Smooth muscle cell (in vitro differentiated cells): Measurements from ENCODE around the gene TMEM81. TPM values are rescaled to one million over a fixed set of nuclear protein-coding genes. Genes with fewer than 3 reads are reported as not detected.

Source experiments
- DNase-seq: peaks from one replicate; lab custom pipeline; 2025; ENCODE audit not compliant: unreplicated experiment; lab: John Stamatoyannopoulos, UW
- H2AFZ ChIP-seq: fragments of 200-600 bp; sonication (generic); 2 replicates; pipeline ENCODE4 v1.6.0; 2016; ENCODE audit warnings: antibody characterized with exemption, low read depth, mild to moderate bottlenecking
- H3F3A ChIP-seq: fragments of 200-600 bp; sonication (generic); 2 replicates; pipeline ENCODE4 v1.6.0; 2017; ENCODE audit warnings: antibody characterized with exemption, low read depth
- H3K27ac ChIP-seq: fragments of 200-600 bp; sonication (generic); 2 replicates; pipeline ENCODE4 v1.5.1; 2016; ENCODE audit warnings: low read depth, mild to moderate bottlenecking
- H3K27me3 ChIP-seq: fragments of 200-600 bp; sonication (generic); 2 replicates; pipeline ENCODE4 v1.6.1; 2016; ENCODE audit warnings: low read depth, mild to moderate bottlenecking
- H3K36me3 ChIP-seq: fragments of 200-600 bp; sonication (generic); 2 replicates; pipeline ENCODE4 v1.5.1; 2016; ENCODE audit warnings: low read depth
- H3K4me1 ChIP-seq: fragments of 200-600 bp; sonication (generic); 2 replicates; pipeline ENCODE4 v1.5.1; 2016; ENCODE audit warnings: low read depth
- H3K4me2 ChIP-seq: fragments of 200-600 bp; sonication (generic); 2 replicates; pipeline ENCODE4 v1.6.0; 2016; ENCODE audit warnings: mild to moderate bottlenecking
- H3K4me3 ChIP-seq: fragments of 200-600 bp; sonication (generic); 2 replicates; pipeline ENCODE4 v1.5.1; 2016; ENCODE audit warnings: mild to moderate bottlenecking
- H3K79me2 ChIP-seq: fragments of 200-600 bp; sonication (generic); 2 replicates; pipeline ENCODE4 v1.6.0; 2016; ENCODE audit warnings: low read depth, mild to moderate bottlenecking
- H3K9ac ChIP-seq: fragments of 200-600 bp; sonication (generic); 2 replicates; pipeline ENCODE4 v1.6.0; 2016; ENCODE audit warnings: low read depth
- H3K9me3 ChIP-seq: fragments of 200-600 bp; sonication (generic); replicated peaks from 2 replicates; pipeline ENCODE4 v1.5.1; 2016; ENCODE audit warnings: low read depth
- H4K20me1 ChIP-seq: fragments of 200-600 bp; sonication (generic); 2 replicates; pipeline ENCODE4 v1.6.0; 2016; ENCODE audit warnings: low read depth
- CTCF ChIP-seq: fragments of 200-600 bp; sonication (generic); IDR thresholded peaks from 2 replicates; pipeline ENCODE4 v1.5.1; 2017; ENCODE audit warnings: borderline replicate concordance, mild to moderate bottlenecking, antibody characterized with exemption; ENCODE audit not compliant: insufficient read depth, poor library complexity, severe bottlenecking
- WGBS: methylation state at CpG from one replicate; pipeline ENCODE4 v1.1.7; 2016; ENCODE audit warnings: low lambda C conversion rate; 5-methylcytosine and 5-hydroxymethylcytosine counted together
- polyA plus RNA-seq: library from polyadenylated mRNA; unstranded; fragments of >200 nt; fragmentation: Nextera tagmentation; extraction: Ambion mirVana; gene quantifications from 2 replicates; pipeline ENCODE4 v1.2.1, GENCODE V29; 2016
- total RNA-seq: library from RNA; depleted of rRNA; stranded (reverse); fragments of >200 nt; gene quantifications from 2 replicates; pipeline ENCODE4 v1.2.3, GENCODE V29; 2014

TMEM81 gene
- total and polyA plus RNA-seq, 2 experiments from 2014 or later: 1.8 to 1.9 TPM

- peaks cover 62% of the 10 kb centered on the region for H3K27me3 ChIP-seq
Observed at GRCh38 chr1:205046870-205047269, 37.4 kb downstream of the TMEM81 start.

GRCh38 chr1:205045146-205045545 is 39.1 kb downstream of the TMEM81 start:
- Histone ChIP-seq H3K9me3 (no peaks in the 10 kb centered on the region), H3K27ac (no peak overlapping the region), H3K36me3 (no peaks in the 10 kb centered on the region), H3K79me2 (no peaks in the 10 kb centered on the region), H3K4me3 (no peak overlapping the region), H3K9ac (no peak overlapping the region), H2AFZ (no peak overlapping the region), H3K27me3 (peaks cover 79% of the 10 kb centered on the region), H3F3A (no peaks in the 10 kb centered on the region), H3K4me2 (no peak overlapping the region), H3K4me1 (peaks cover 19% of the 10 kb centered on the region), H4K20me1 (no peaks in the 10 kb centered on the region)
- DNase-seq: no peak
- TF ChIP-seq CTCF: no peak
- WGBS: 67% methylated on average over 11 of the region's 11 CpGs

More at GRCh38 chr1:205046870-205047269, 37.4 kb downstream of the TMEM81 start:
- Histone ChIP-seq H3K9ac (no peak overlapping the region), H3K36me3 (no peaks in the 10 kb centered on the region), H4K20me1 (no peaks in the 10 kb centered on the region), H3K79me2 (no peaks in the 10 kb centered on the region), H3F3A (no peaks in the 10 kb centered on the region), H3K27ac (no peak overlapping the region), H3K4me1 (peaks cover 19% of the 10 kb centered on the region), H3K9me3 (no peaks in the 10 kb centered on the region), H2AFZ (no peak overlapping the region), H3K4me3 (no peak overlapping the region), H3K4me2 (no peak overlapping the region)
- DNase-seq: no peak
- no peak for TF ChIP-seq CTCF
- 57% methylated on average over 4 of the region's 4 CpGs for WGBS

GRCh38 chr1:205044741-205045140 is 39.5 kb downstream of the TMEM81 start:
- 73% methylated on average over 5 of the region's 5 CpGs for WGBS
- Histone ChIP-seq H3K4me1 (peaks cover 19% of the 10 kb centered on the region), H3K4me2 (no peak overlapping the region), H3F3A (no peaks in the 10 kb centered on the region), H3K79me2 (no peaks in the 10 kb centered on the region), H4K20me1 (no peaks in the 10 kb centered on the region), H2AFZ (no peak overlapping the region), H3K27me3 (peaks cover 83% of the 10 kb centered on the region), H3K36me3 (no peaks in the 10 kb centered on the region), H3K4me3 (no peak overlapping the region), H3K9me3 (no peaks in the 10 kb centered on the region), H3K9ac (no peak overlapping the region), H3K27ac (no peak overlapping the region)
- DNase-seq: no peak
- TF ChIP-seq CTCF: no peak

- Histone ChIP-seq H3K27ac (no peak overlapping the region), H2AFZ (no peak overlapping the region), H3K4me3 (no peak overlapping the region), H3K9ac (no peak overlapping the region), H4K20me1 (no peaks in the 10 kb centered on the region), H3K79me2 (no peaks in the 10 kb centered on the region), H3F3A (no peaks in the 10 kb centered on the region), H3K4me1 (peaks cover 19% of the 10 kb centered on the region), H3K4me2 (no peak overlapping the region), H3K27me3 (peaks cover 92% of the 10 kb centered on the region), H3K36me3 (no peaks in the 10 kb centered on the region), H3K9me3 (no peaks in the 10 kb centered on the region)
- DNase-seq: no peak
- TF ChIP-seq CTCF: no peak
- 64% methylated on average over 3 of the region's 4 CpGs for WGBS
Observed at GRCh38 chr1:205043866-205044265, 40.4 kb downstream of the TMEM81 start.
